Prostate gland (tissue), 2 donors: ENCODE data around the gene FARP1. TPM values are rescaled to one million over a fixed set of nuclear protein-coding genes. Genes with fewer than 3 reads are reported as not detected.

ENCODE experiments used
- DNase-seq: peaks from one replicate; pipeline ENCODE4 v3.0.0-alpha.2; 2019; ENCODE audit warnings: low spot score
- H3K27ac ChIP-seq, 2 donors: fragments of 200-600 bp; sonication (generic); 2 replicates each; pipeline ENCODE4 v1.5.1; 2017 to 2019
- H3K27me3 ChIP-seq: fragments of 200-600 bp; sonication (generic); replicated peaks from 2 replicates; pipeline ENCODE4 v1.5.1; 2019; ENCODE audit not compliant: insufficient read depth
- H3K36me3 ChIP-seq, 2 donors: fragments of 200-600 bp; sonication (generic); 1 replicate in 1 of 2; 2 replicates in 1 of 2; pipeline versions ENCODE4 v1.5.1 to v1.8.1; 2017 to 2019
- H3K4me1 ChIP-seq: fragments of 200-600 bp; sonication (generic); replicated peaks from 2 replicates; pipeline ENCODE4 v1.5.1; 2019
- H3K4me3 ChIP-seq, 2 donors: fragments of 200-600 bp; sonication (generic); 2 replicates each; pipeline ENCODE4 v1.5.1; 2017 to 2019
- H3K9me3 ChIP-seq: fragments of 200-600 bp; sonication (generic); 2 replicates; pipeline ENCODE4 v1.5.1; 2017
- CTCF ChIP-seq, 4 experiments: fragments of 200-600 bp in 2 of 4; fragments of 450-650 bp in 2 of 4; sonication (generic) in 2 of 4; IDR thresholded peaks; 1 replicate in 3 of 4; 2 replicates in 1 of 4; pipeline ENCODE4 v1.5.1; 2016 to 2019; ENCODE audit warnings: antibody characterized with exemption in 4 of 4, mild to moderate bottlenecking in 2 of 4, moderate library complexity in 2 of 4
- POLR2A ChIP-seq: fragments of 450-650 bp; IDR thresholded peaks from one replicate; pipeline ENCODE4 v1.6.1; 2016; ENCODE audit warnings: antibody characterized with exemption, mild to moderate bottlenecking
- POLR2AphosphoS5 ChIP-seq: sonication (generic); formaldehyde crosslinking; IDR thresholded peaks from one replicate; pipeline ENCODE4 v1.6.1; 2017; ENCODE audit warnings: antibody characterized with exemption
- WGBS: methylation state at CpG from one replicate; pipeline ENCODE4 v1.1.5; 2018; 5-methylcytosine and 5-hydroxymethylcytosine counted together
- intact Hi-C: fragments of 100-400 bp; cut with DNase I; formaldehyde crosslinking; loops from one replicate; pipeline ENCODE4 v1.14.2; 2022
- total RNA-seq, 2 donors: library from RNA; depleted of rRNA; stranded (reverse); fragments of >200 nt; gene quantifications; one replicate each; pipeline ENCODE4 v1.1.0, GENCODE V29; 2016

Gene FARP1
- total RNA-seq, 2 donors from 2014 or later = 70.6 to 77.5 TPM

GRCh38 chr13:98466634-98467236, 323.8 kb downstream of the FARP1 start:
- H3K4me3 ChIP-seq = no peak overlapping the region
- no peaks in the 10 kb centered on the region for H3K27me3 ChIP-seq
- TF ChIP-seq CTCF (IDR thresholded peaks at IDR 0.05) (peak; percentile 10 to 44 (median 41)), POLR2AphosphoS5 (no peak), POLR2A (no peak)
- intact Hi-C loops = no loop called here
- 52% methylated on average over 11 of the region's 11 CpGs for WGBS
- no peak for DNase-seq
- peaks cover 0 to 7% of the 10 kb centered on the region in 2 donors for H3K36me3 ChIP-seq
- no peaks in the 10 kb centered on the region for H3K9me3 ChIP-seq
- H3K4me1 ChIP-seq = peaks cover 3% of the 10 kb centered on the region
- H3K27ac ChIP-seq = no peak overlapping the region

GRCh38 chr13:98467263-98467985, 324.5 kb downstream of the FARP1 start:
- TF ChIP-seq POLR2AphosphoS5 (no peak), CTCF (IDR thresholded peaks at IDR 0.05) (no peak), POLR2A (no peak)
- DNase-seq = no peak
- 82% methylated on average over 13 of the region's 13 CpGs for WGBS
- intact Hi-C loops = no loop called here
- Histone ChIP-seq H3K27ac (no peak overlapping the region), H3K4me3 (no peak overlapping the region), H3K36me3 (peaks cover 0 to 7% of the 10 kb centered on the region in 2 donors), H3K27me3 (no peaks in the 10 kb centered on the region), H3K9me3 (no peaks in the 10 kb centered on the region), H3K4me1 (peaks cover 3% of the 10 kb centered on the region)

- intact Hi-C loops = no loop called here
- Histone ChIP-seq H3K27me3 (no peaks in the 10 kb centered on the region), H3K4me3 (no peak overlapping the region), H3K36me3 (peaks cover 0 to 7% of the 10 kb centered on the region in 2 donors), H3K4me1 (peaks cover 3% of the 10 kb centered on the region), H3K27ac (no peak overlapping the region), H3K9me3 (no peaks in the 10 kb centered on the region)
- 41% methylated on average over 3 of the region's 3 CpGs for WGBS
- TF ChIP-seq POLR2AphosphoS5 (no peak), CTCF (IDR thresholded peaks at IDR 0.05) (peak in 1 of 4 experiments; percentile 5), POLR2A (no peak)
- DNase-seq = no peak
Observed at GRCh38 chr13:98468361-98468760, 325.5 kb downstream of the FARP1 start.

GRCh38 chr13:98468929-98469328, 326.0 kb downstream of the FARP1 start:
- 92% methylated on average over 20 of the region's 20 CpGs for WGBS
- H3K4me1 ChIP-seq = peaks cover 9% of the 10 kb centered on the region
- peaks cover 0 to 7% of the 10 kb centered on the region in 2 donors for H3K36me3 ChIP-seq
- no peak for DNase-seq
- intact Hi-C loops = no loop called here
- H3K9me3 ChIP-seq = no peaks in the 10 kb centered on the region
- TF ChIP-seq POLR2A (no peak), POLR2AphosphoS5 (no peak), CTCF (IDR thresholded peaks at IDR 0.05) (no peak)
- no peak overlapping the region for H3K27ac ChIP-seq
- H3K27me3 ChIP-seq = no peaks in the 10 kb centered on the region
- H3K4me3 ChIP-seq = no peak overlapping the region

GRCh38 chr13:98470920-98471319, 328.0 kb downstream of the FARP1 start:
- WGBS = 86% methylated on average over 6 of the region's 6 CpGs
- intact Hi-C loops = no loop called here
- peaks cover 0 to 7% of the 10 kb centered on the region in 2 donors for H3K36me3 ChIP-seq

More at GRCh38 chr13:98470920-98471319, 328.0 kb downstream of the FARP1 start:
- no peak overlapping the region for H3K27ac ChIP-seq
- no peaks in the 10 kb centered on the region for H3K27me3 ChIP-seq
- DNase-seq = no peak
- no peak for TF ChIP-seq POLR2A
- no peak for TF ChIP-seq CTCF (IDR thresholded peaks at IDR 0.05)
- TF ChIP-seq POLR2AphosphoS5 = no peak
- H3K9me3 ChIP-seq = no peaks in the 10 kb centered on the region
- H3K4me1 ChIP-seq = peaks cover 9% of the 10 kb centered on the region
- H3K4me3 ChIP-seq = no peak overlapping the region
